ENCODE data around the gene TDP1. TPM values are rescaled to one million over a fixed set of nuclear protein-coding genes. Genes with fewer than 3 reads are reported as not detected.

The TDP1 gene
- 8.1 TPM for polyA plus RNA-seq (ENCODE audit: insufficient read length)

- DNase-seq (ENCODE audit: low read depth) = peak; percentile 89
Observed at GRCh38 chr14:89955745-89956660, at the start of gene TDP1. TSS of gene TDP1 (plus strand) at chr14:89955927. CDS start at chr14:89963115, 7,188 bp downstream.

- no peak for DNase-seq (ENCODE audit: low read depth)
Observed at GRCh38 chr14:89906000-89906399, 49.7 kb upstream of the TDP1 start.

DNA sequence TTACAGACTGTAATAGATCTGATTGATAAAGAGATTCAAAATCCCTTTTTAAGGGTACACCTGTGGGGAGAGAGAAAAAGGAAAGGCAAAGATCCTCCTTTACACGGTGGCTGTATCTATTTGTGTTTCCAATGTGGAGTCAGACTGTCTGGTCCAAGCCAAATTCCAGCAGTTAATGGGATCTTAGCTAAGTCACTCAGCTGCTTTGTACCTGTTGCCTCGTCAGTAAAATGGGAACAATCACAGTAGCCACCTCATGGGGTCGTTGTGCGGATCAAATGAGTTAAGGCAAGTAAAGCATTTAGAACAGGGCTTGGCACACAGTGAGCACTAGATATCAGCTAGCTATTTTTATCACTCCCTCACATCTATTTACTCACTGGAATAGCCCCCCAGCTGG, 48.1 kb upstream of the TDP1 start:
- no peak for DNase-seq (ENCODE audit: low read depth)

- no peak for DNase-seq (ENCODE audit: low read depth)
Observed at GRCh38 chr14:89908712-89909450, 46.8 kb upstream of the TDP1 start.

DNA sequence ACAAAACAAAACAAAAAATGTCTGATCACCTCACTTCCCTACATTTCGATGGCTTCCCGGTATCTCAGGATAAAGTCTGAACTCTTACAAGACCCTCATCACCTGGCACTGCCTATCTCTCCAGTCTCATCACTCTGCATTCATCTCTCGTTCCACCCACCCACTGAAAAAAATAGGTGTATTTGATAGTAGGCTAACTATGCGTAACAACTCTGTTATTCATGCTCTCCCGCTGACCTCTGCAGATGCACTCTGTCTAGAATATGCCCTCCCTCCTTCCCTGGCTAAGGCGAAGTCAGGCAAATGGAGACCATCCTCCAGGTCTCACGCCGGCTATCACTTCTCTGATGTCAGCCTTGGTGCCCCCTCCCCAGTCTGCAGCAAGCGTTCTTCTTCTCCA, 46.1 kb upstream of the TDP1 start:
- DNase-seq (ENCODE audit: low read depth) = no peak

DNA sequence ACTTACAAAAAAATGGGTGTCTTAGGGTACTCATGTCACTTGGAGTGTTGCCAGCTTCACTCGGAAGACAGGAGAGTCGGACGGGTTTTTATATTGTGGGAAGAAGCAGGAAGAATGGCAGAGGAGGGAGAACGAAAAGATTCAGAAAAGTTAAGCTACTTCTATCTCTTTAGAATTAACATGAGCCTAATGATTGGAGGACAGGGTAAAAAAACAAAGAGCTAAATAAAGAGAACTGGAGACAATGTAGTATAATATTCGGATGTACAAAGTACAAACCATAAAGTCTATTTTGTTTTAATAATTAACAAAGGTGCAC, 45.1 kb upstream of the TDP1 start:
- DNase-seq (ENCODE audit: low read depth) = no peak

DNA sequence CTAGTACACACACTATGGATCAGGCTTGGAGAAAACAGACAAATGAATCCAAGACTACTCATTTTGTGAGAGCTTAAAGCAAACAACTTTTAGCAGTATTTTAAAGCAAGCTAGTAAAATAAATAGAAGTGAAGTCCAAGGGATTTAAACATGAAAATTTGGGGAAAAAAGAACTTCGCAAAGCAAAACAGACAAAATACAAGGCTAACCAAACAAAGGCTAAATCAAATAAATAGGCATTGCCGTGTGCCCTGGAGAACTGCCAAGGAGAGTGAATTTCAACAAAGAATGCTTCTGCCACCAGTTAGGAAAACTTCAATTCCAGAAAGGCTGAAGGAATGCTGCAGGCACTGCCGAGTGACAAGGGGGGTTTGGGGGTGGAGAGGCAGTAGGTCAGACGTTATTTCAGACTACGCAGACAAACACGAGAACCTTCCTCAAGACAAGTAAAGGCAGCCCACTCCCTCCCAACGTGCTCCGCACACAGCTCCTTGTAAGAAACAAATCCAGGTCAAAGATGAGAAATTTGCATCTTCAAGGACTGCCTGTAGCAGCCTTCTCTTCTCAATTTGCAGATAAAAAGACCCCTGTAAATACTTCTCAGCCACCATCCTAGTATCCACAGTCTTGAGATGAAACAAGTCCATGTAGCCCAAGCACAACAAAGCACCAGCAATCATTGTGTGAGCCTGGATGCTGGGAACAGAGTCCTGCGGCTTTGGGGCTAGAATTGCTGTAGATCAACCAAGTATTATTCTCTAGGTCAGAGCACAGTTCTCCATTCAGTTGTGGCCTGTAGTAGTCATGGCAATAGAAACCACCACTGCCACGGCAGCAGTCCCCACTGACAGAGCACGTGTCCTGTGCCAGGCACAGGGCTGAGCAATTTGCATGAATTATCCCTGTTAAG, 44.5 kb upstream of the TDP1 start:
- DNase-seq (ENCODE audit: low read depth) = no peak

GRCh38 chr14:89912221-89912620, 43.5 kb upstream of the TDP1 start:
- no peak for DNase-seq (ENCODE audit: low read depth)

- DNase-seq (ENCODE audit: low read depth) = peak; percentile 79
Observed at GRCh38 chr14:89912667-89913211, 43.0 kb upstream of the TDP1 start.

GRCh38 chr14:89915114-89915878, 40.4 kb upstream of the TDP1 start:
- no peak for DNase-seq (ENCODE audit: low read depth)

DNA sequence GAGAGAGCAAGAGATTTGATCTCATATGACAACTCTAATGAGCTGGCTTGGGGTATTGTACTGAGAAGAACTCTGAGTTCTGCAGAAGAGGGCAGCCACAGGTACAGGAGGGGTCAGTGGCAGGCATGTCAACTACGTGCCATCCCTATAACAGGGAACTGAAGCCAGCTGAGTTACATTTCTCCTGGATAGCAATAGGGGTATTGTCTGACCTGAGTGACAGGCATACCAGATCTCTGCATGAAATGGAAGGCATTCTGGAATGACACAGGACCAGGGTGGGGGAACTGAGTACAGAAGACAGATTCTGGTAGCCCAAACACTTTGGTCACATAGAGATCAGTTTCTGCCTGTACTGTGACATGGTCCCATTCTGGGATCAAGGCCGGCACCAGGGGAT, 37.0 kb upstream of the TDP1 start:
- DNase-seq (ENCODE audit: low read depth) = no peak

- DNase-seq (ENCODE audit: low read depth) = no peak
Observed at GRCh38 chr14:89920056-89920455, 35.7 kb upstream of the TDP1 start.

DNA sequence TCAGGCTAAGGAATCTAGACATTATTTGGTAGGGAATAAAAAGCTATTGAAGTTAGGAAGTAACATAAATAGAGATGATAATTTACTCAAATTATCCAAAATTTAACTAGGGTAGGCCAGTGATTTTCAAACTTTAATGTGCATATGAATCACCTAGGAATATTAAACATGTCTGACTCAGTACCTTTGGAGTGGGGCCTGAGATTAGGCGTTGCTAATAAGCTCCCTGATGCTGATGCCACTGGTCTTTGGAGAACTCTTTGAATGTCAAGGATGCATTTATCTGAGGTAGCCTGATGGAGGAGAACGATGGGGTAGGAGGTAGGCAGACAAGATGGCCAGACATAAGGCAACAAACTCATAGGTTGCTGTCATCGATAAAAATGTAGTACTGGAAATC, 34.4 kb upstream of the TDP1 start:
- DNase-seq (ENCODE audit: low read depth) = no peak

- no peak for DNase-seq (ENCODE audit: low read depth)
Observed at GRCh38 chr14:89922031-89922907, 33.5 kb upstream of the TDP1 start.

- no peak for DNase-seq (ENCODE audit: low read depth)
Observed at GRCh38 chr14:89924268-89924667, 31.5 kb upstream of the TDP1 start.

- DNase-seq (ENCODE audit: low read depth) = no peak
Observed at GRCh38 chr14:89926694-89927093, 29.0 kb upstream of the TDP1 start.

DNA sequence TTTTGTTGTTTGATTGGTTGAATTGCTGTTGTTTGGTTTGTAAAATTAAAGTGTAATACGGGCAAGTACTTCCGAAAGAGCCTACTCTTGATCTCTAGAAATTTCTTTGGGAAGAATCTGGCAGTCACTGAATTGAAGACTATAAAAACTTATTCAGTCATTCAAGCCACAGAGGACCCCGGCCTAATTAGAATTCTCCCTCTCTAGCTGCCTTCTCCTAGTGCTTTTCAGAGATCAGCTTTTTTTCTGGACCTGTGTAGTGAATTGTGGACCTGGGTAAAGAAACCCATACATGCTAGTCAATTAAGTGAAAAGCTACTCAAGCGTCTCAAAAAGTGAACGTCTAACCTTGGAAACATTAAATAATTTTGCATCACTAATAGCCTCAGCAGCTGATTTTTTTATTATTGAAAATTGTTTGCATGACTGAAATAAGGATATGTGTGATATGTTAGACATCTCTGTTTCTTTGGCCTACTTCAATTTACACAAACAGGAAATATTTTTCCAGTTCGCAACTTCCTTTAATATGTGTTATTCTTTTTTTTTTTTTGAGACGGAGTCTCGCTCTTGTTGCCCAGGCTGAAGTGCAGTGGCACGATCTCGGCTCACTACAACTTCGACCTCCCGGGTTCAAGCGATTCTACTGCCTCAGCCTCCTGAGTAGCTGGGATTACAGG, 28.4 kb upstream of the TDP1 start:
- DNase-seq (ENCODE audit: low read depth) = no peak

- no peak for DNase-seq (ENCODE audit: low read depth)
Observed at GRCh38 chr14:89933002-89933401, 22.7 kb upstream of the TDP1 start.

DNA sequence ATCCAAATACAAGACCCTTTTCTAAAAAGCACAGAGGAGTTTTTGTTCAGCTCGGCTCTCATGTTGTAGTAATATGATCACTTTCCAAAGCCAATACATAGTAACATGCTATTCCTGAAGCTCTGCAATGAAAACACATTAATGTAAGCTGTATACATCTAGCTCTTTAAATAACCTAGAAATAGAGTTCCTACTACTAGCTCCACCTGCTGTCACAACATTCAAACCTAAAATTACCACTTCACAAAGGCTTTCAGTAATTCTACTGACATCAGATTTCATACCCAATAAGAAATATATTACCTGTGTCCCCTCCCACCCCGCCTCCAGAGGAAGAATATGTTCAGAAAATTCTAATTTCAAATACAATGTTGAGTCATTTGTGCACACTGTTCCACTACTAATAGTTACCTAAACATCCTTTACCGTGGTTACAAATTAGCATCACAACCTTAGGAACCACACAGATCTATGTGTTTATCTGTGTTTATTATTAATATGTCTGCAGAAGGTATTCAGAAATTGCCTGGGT, 19.0 kb upstream of the TDP1 start:
- DNase-seq (ENCODE audit: low read depth) = no peak
